Liver (tissue), 3 donors: ENCODE data around the gene SLC12A8.

Experiments used
- ATF3 ChIP-seq: IDR thresholded peaks from 2 replicates; pipeline ENCODE4 v1.6.1; 2016; ENCODE audit warnings: antibody characterized with exemption
- CTCF ChIP-seq: fragments of 150-350 bp; IDR thresholded peaks from 2 replicates; pipeline ENCODE4 v1.5.1; 2017; ENCODE audit warnings: improper control_type of control experiment, low read depth, low read length; ENCODE audit not compliant: missing input control
- FOXA1 ChIP-seq: IDR thresholded peaks from 2 replicates; pipeline ENCODE4 v1.6.1; 2016; ENCODE audit warnings: antibody characterized with exemption
- GABPA ChIP-seq, 2 donors: IDR thresholded peaks in 1 of 2; conservative IDR thresholded peaks in 1 of 2; 2 replicates each; pipeline ENCODE4 v1.6.1; 2016; ENCODE audit warnings: antibody characterized with exemption in 2 of 2, mild to moderate bottlenecking in 1 of 2, moderate library complexity in 1 of 2
- HNF4G ChIP-seq: IDR thresholded peaks from 2 replicates; pipeline ENCODE4 v1.6.1; 2016; ENCODE audit warnings: antibody characterized with exemption
- JUND ChIP-seq, 2 donors: IDR thresholded peaks; 2 replicates each; pipeline ENCODE4 v1.6.1; 2016; ENCODE audit warnings: antibody characterized with exemption in 2 of 2
- RAD21 ChIP-seq, 2 donors: IDR thresholded peaks; 2 replicates each; pipeline ENCODE4 v1.6.1; 2016; ENCODE audit warnings: antibody characterized with exemption in 2 of 2, mild to moderate bottlenecking in 2 of 2
- RXRA ChIP-seq, 2 donors: IDR thresholded peaks; 2 replicates each; pipeline ENCODE4 v1.6.1; 2017 to 2018; ENCODE audit warnings: antibody characterized with exemption in 2 of 2, mild to moderate bottlenecking in 1 of 2
- SP1 ChIP-seq: IDR thresholded peaks from 2 replicates; pipeline ENCODE4 v1.6.1; 2018; ENCODE audit warnings: antibody characterized with exemption, mild to moderate bottlenecking
- TAF1 ChIP-seq: conservative IDR thresholded peaks from 2 replicates; pipeline ENCODE4 v1.6.1; 2016; ENCODE audit warnings: antibody characterized with exemption, mild to moderate bottlenecking
- YY1 ChIP-seq: IDR thresholded peaks from 2 replicates; pipeline ENCODE4 v1.6.1; 2016; ENCODE audit warnings: antibody characterized with exemption, mild to moderate bottlenecking
- TF ChIP-seq, protein P1 (sequence below): IDR thresholded peaks from 2 replicates; pipeline ENCODE4 v1.6.1; 2016; ENCODE audit warnings: antibody characterized with exemption
- donor health status: healthy.
- donor health status: healthy.

GRCh38 chr3:125257536-125257935 lies 45.0 kb upstream of the SLC12A8 start:
- no peak for TF ChIP-seq CTCF
- no peak for TF ChIP-seq FOXA1
- no peak for TF ChIP-seq ATF3
- TF ChIP-seq HNF4G, result no peak
- no peak for TF ChIP-seq SP1
- TF ChIP-seq RXRA (IDR thresholded peaks at IDR 0.05), result no peak
- TF ChIP-seq YY1, result no peak
- TF ChIP-seq, protein P1, sequence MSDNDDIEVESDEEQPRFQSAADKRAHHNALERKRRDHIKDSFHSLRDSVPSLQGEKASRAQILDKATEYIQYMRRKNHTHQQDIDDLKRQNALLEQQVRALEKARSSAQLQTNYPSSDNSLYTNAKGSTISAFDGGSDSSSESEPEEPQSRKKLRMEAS, result no peak
- no peak for TF ChIP-seq GABPA (IDR thresholded peaks at IDR 0.05 in 1 of 2, conservative IDR thresholded peaks at IDR 0.05 in 1 of 2)
- no peak for TF ChIP-seq TAF1
- TF ChIP-seq RAD21 (IDR thresholded peaks at IDR 0.05), result no peak
- no peak for TF ChIP-seq JUND (IDR thresholded peaks at IDR 0.05)
